ENCODE results near the gene FBLN7.
A peak's percentile ranks its signal among the peaks of the same experiment; 100 is the strongest.

FBLN7 gene

GRCh38 chr2:112121682-112122254 lies 16.4 kb upstream of the FBLN7 start:
- no peak overlapping the region for H3K4me3 Mint-ChIP-seq
- peaks cover 48% of the 10 kb centered on the region for H3K36me3 Mint-ChIP-seq (ENCODE audit: low read depth)
- no peaks in the 10 kb centered on the region for H3K4me1 Mint-ChIP-seq
- H3K27me3 Mint-ChIP-seq (ENCODE audit: low read depth) = no peaks in the 10 kb centered on the region
- peaks cover 31% of the 10 kb centered on the region for H3K9me3 Mint-ChIP-seq
- TF ChIP-seq, protein P1, sequence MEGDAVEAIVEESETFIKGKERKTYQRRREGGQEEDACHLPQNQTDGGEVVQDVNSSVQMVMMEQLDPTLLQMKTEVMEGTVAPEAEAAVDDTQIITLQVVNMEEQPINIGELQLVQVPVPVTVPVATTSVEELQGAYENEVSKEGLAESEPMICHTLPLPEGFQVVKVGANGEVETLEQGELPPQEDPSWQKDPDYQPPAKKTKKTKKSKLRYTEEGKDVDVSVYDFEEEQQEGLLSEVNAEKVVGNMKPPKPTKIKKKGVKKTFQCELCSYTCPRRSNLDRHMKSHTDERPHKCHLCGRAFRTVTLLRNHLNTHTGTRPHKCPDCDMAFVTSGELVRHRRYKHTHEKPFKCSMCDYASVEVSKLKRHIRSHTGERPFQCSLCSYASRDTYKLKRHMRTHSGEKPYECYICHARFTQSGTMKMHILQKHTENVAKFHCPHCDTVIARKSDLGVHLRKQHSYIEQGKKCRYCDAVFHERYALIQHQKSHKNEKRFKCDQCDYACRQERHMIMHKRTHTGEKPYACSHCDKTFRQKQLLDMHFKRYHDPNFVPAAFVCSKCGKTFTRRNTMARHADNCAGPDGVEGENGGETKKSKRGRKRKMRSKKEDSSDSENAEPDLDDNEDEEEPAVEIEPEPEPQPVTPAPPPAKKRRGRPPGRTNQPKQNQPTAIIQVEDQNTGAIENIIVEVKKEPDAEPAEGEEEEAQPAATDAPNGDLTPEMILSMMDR (IDR thresholded peaks at IDR 0.05; ENCODE audit: unreplicated experiment in 3 of 3) = peak; percentile 56 to 71 (median 66)
- H3K27ac Mint-ChIP-seq = no peak overlapping the region

DNA sequence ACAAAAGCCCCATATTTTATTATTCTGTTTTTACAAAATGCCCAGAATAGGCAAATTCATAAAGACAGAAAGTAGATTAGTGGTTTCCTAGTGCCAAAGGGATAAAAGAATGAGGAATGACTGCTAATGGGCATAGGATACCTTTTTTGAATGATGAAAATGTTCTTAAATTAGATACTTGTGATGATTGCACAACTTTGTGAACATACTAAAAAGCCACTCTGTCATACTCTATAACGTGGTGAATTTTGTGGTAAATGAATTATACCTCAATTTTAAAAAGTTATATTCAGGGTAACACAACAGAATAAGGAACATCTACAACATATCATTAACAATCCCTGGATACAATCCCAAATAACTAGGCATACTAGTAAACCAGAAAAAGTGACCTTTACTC lies 9.1 kb upstream of the FBLN7 start:
- H3K4me3 Mint-ChIP-seq = no peak overlapping the region
- TF ChIP-seq, protein P1 (IDR thresholded peaks at IDR 0.05; ENCODE audit: unreplicated experiment in 3 of 3) = no peak
- no peaks in the 10 kb centered on the region for H3K4me1 Mint-ChIP-seq
- no peak overlapping the region for H3K27ac Mint-ChIP-seq
- H3K36me3 Mint-ChIP-seq (ENCODE audit: low read depth) = peaks cover 14% of the 10 kb centered on the region
- peaks cover 52% of the 10 kb centered on the region for H3K9me3 Mint-ChIP-seq
- no peaks in the 10 kb centered on the region for H3K27me3 Mint-ChIP-seq (ENCODE audit: low read depth)

DNA sequence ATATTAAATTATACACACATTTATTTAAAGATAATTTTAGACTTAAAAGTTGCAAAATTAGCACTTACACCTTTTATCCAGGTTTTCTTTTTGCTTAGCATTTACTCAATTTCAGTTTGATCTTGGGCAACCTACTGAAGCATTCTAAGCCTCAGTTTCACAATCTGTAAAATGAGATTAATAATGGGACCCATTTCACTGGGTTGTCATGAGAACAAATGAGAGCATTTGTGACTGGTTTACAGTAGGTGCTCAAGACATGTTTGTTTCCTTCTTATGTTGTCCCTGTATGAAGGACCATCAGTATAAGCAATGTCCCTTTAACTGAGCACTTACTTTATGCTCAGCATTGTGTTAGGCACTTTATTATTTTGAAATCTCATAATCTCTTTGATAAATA lies 4.8 kb upstream of the FBLN7 start:
- Mint-ChIP-seq H3K4me1 (peaks cover 5% of the 10 kb centered on the region), H3K36me3 (ENCODE audit: low read depth) (no peaks in the 10 kb centered on the region), H3K27ac (no peak overlapping the region), H3K9me3 (peaks cover 24% of the 10 kb centered on the region), H3K4me3 (no peak overlapping the region), H3K27me3 (ENCODE audit: low read depth) (peaks cover 26% of the 10 kb centered on the region)
- TF ChIP-seq, protein P1 (IDR thresholded peaks at IDR 0.05; ENCODE audit: unreplicated experiment in 3 of 3) = no peak

GRCh38 chr2:112134120-112134519 lies 4.1 kb upstream of the FBLN7 start:
- no peak overlapping the region for H3K4me3 Mint-ChIP-seq
- TF ChIP-seq, protein P1 (IDR thresholded peaks at IDR 0.05; ENCODE audit: unreplicated experiment in 3 of 3) = no peak
- H3K27ac Mint-ChIP-seq = no peak overlapping the region
- H3K36me3 Mint-ChIP-seq (ENCODE audit: low read depth) = no peaks in the 10 kb centered on the region
- H3K27me3 Mint-ChIP-seq (ENCODE audit: low read depth) = peaks cover 30% of the 10 kb centered on the region
- peaks cover 5% of the 10 kb centered on the region for H3K4me1 Mint-ChIP-seq
- peaks cover 17% of the 10 kb centered on the region for H3K9me3 Mint-ChIP-seq

DNA sequence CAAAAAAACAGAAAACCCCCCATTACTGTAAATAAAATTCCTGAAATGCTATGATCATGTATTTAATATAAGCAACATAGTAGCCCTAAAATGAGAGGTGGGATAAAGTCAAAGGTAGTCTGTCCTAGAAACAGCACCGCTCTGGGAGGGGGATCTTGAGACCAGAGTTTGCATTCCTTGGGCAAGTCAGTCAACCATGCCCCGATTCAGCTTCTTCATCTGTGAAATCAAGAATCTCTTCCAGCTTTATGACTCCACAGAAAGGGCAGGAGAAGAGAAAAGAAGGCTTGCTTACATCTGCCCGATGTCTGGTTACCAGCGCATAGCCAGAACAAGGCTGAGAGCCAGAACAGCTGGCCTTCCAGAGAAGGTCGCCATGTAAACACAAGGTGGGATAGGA lies 2.1 kb upstream of the FBLN7 start:
- H3K27me3 Mint-ChIP-seq (ENCODE audit: low read depth) = peaks cover 38% of the 10 kb centered on the region

More for the DNA sequence above, 2.1 kb upstream of the FBLN7 start:
- Mint-ChIP-seq H3K9me3 (peaks cover 12% of the 10 kb centered on the region), H3K4me1 (peaks cover 5% of the 10 kb centered on the region), H3K4me3 (peak overlapping the region; percentile 77 to 83 (median 79)), H3K27ac (peak overlapping the region in 2 of 3 experiments; percentile 47 to 71), H3K36me3 (ENCODE audit: low read depth) (no peaks in the 10 kb centered on the region)
- TF ChIP-seq, protein P1 (IDR thresholded peaks at IDR 0.05; ENCODE audit: unreplicated experiment in 3 of 3) = no peak

All from nephron (organoid).